NCI-H345 (cell line): Measurements from ENCODE around the gene HES2.
"Not testable (repeated sequence)": the region's sequence is repeated elsewhere in the genome, so short reads cannot be mapped to it uniquely, and the experiment has no call there.

ENCODE experiments used
- DNase-seq: peaks from one replicate; lab custom pipeline; 2025; lab: John Stamatoyannopoulos, UW

HES2 gene

DNA sequence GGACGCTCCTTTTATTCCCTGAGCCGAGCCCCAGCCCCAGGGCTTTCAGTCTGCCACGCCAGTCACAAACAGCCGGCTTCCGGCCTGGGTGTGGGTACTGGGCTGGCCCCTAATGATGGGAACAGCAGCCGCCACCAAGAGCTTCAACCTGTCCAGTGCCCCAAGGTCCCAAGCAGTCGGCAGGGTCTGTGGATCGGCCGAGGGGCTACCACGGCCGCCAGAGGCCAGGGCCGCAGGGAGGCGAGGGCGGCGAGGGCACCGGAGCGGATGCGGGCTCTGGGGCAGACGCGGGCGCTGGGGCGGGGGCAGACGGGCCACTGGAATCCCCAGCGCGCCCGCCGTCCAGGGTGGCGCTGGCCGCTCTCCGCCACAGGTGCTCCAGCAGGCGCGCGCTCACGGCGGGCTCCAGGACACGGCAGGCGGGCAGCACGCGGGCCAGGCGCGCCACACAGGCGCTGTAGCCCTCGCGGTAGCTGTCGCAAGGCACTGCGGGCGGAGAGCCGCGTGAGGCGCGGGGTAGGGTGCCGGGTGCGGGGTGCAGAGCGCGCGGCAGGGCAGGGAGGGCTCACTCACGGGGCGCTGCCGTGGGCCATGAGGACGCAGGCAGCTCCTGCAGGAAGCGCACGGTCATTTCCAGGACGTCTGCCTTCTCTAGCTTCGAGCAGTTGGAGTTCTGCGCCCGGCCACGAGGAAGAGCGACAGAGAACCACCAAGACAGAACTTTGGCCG is 887 bp downstream of the HES2 start:
- DNase-seq, result no peak

DNA sequence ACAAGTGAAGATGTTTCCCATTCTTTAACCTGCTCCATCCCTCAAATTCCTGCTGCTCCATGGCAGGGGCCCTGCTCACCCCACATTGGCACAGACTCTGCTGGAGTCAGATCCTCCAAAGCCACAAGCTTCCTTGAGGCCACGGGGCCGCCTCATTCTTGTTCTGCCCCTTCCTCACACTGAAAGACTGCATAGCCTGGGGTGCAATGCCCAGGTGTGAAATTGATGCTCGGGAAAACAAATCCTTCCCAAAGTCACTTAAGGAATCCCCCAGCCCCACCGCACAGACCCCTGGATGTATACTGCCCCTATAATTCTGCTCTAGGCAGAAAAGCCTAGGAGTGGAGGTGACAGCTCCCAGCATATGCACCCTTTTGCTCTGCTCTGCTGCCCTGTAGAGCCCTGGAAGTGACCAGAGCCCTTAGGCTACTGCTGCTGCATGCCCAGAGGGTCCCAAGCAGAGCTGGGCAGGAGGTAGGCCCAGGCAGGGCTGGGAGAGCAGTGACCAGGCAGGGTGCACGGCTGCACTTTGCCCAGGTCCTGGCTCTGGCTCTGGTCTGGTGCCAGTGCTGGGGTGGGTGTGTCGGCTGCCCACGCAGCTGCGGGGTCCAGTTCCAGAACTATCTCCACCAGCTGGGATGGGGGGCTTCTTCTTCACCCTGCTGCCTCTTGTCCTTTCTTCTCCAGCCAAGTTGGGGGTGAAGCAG is 1.6 kb downstream of the HES2 start:
- DNase-seq, result no peak

DNA sequence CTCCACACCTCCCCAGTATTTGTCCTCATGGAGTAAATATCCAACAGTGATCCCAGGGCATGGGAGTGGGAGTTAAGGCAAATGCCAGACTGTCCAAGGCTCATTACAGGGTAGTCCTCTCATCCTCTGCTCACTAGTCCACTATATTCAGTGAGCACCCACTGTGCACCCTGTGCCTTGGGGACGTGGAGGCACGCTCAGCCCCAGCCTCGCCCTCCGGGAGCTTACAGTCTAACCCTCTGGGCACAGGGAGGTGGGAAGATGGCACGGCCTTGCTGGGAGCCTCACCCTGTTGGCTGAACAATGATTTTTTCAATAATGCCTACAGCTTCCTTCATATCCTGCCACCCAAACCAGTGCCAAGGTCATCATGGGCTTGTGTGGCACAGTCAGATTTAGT is 2.8 kb downstream of the HES2 start:
- DNase-seq, result no peak

DNA sequence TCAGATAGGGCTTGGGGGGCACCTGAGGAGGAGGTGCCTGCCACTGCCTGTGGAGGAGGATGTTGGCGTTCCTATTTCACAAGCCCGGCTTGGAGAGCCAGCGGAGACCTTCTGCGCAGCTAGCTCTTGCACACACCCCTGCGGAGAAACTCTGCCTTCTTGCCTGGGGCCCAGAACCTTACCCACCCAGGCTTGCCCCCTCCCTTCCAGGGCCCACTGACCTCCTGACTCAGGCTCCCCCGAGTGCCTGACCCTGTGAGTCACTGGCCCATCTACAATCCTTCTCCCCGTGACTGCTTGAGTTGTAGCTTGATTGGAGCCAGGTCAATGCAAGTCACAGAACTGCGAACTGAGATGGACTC is 3.4 kb downstream of the HES2 start:
- no peak for DNase-seq

DNA sequence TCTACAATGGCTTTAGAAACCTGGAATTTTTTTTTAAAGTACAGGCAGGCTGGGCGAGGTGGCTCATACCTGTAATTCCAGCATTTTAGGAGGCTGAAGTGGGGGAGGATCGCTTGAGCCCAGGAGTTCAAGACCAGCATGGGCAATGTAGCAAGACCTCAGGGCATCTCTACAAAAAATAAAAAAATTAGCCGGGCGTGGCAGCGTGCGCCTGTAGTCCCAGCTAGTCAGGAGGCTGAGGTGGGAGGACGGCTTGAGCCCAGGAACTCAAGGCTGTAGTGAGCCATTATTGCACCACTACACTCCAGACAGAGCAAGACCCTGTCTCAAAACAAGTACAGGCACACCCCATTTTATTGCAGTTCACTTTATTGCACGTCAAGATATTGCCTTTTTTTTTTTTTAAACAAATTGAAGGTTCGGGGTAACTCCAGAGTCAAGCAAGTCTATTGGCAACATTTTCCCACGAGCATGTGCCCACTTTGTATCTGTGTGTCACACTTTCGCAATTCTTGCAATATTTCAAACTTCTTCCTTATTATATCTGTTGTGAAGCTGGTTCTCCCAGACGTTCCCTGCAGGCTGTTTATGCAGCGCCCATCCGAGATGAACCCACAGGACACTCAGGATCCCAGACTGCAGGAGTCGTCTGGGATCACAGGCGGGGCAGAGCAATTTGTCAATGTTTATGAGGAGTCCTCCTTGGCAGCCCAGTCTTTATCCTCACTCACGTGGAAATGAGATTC is 4.7 kb downstream of the HES2 start:
- no peak for DNase-seq

DNA sequence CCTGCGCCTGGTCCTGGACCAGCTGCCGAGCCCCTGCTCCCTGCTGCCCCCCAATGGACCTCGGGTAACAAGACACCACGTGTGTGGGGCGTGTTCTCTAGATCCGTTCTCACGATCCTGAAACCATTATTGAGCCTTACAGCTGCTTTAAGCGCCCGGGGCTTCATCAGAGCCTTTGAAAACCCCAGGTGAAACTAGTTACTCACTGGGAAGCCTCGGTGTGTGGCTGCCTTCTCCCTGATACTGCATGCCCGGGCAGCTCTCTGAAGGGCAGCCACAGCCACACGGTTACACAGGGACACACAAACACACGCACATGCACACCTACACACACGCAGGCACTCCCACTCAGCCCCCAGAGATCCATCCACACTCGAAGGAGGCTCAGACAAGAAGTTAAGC is 5.3 kb downstream of the HES2 start:
- DNase-seq, result peak; percentile 75

DNA sequence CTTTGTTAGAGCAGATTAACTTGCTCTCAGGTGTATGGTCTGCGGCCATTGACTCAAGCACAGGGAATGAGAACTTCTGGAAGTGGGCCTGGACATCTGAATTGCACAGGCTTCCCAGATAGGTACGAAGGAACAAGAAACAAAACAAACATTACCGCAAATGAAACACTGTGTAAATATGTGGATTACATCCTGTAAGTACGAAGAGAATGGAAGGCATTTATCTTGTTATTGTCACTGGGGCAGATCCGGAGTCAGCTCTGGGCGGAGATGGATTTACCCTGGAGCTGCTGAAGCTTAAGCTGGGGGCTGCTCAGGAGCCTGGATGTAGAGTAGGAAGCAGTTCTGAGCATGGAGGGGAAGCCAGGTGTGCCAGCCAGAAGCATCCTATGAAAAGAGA is 6.8 kb downstream of the HES2 start:
- DNase-seq, result peak; percentile 64

DNA sequence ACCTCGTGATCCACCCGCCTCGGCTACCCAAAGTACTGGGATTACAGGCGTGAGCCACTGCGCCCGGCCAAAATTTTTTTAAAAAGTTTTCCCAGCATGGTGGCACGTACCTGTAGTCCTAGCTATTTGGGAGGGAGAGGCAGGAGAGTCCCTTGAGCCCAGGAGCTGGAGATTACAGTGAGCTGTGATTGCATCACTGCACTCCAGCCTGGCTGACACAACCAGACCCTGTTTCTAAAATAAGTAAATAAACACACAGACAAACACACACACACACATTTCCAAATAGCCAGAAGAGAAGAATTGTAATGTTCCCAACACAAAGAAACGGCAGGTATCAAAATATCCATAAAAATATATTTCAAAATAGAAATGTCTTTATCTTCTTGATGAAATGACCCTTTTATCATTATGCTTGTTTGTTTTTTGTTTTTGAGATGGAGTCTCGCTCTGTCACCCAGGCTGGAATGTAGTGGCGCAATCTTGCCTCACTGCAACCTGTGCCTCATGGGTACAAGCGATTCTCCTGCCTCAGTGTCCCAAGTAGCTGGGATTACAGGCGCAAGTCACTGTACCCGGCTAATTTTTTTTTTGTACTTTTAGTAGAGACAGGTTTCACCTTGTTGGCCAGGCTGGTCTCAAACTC is 9.3 kb downstream of the HES2 start:
- no peak for DNase-seq

DNA sequence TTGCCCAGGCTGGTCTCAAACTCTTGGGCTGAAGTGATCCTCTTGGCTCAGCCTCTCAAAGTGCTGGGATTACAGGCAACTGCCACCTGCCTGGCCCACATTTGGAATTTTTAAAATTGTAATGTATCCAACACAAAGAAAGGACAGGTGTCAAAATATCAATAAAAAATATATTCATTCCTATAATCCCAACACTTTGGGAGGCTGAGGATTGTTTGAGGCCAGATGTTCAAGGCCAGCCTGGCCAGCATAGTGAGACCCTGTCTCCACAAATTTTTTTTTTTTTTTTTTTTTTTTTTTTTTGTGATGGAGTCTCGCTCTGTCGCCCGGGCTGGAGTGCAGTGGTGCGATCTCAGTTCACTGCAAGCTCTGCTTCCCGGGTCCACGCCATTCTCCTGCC is 10.0 kb downstream of the HES2 start:
- DNase-seq, result no peak

DNA sequence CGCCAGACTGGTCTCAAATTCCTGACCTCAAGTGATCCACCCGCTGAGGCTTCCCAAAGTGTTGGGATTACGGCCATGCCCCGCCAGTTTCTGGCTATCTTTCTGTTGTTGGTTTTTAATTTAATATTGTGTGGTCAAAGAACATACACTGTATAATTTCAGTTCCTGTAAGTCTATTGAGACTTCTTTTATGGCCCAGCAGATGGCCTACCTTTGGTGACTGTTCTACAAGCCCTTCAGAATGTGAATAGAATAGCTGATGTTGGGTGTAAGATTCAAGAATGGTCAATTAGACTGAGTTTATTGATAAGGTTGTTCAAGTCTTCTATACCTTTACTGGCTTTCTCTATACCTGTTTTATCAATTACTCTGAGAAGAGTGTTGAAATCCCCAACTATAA is 10.7 kb downstream of the HES2 start:
- no peak for DNase-seq

DNA sequence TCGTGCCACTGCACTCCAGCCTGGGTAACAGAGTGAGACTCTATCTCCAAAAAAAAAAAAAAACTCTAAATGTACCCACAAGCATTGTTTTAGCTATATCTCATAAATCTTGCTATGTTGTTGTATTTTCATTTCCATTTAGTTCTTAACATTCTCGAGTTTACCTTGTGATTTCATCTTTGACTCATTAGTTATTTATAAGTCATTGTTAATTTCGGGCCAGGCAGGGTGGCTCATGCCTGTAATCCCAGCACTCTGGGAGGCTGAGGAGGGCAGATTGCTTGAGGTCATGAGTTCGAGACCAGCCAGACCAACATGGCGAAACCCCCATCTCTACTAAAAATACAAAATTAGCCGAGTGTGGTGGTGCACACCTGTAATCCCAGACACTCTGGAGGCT is 11.7 kb downstream of the HES2 start:
- no peak for DNase-seq

DNA sequence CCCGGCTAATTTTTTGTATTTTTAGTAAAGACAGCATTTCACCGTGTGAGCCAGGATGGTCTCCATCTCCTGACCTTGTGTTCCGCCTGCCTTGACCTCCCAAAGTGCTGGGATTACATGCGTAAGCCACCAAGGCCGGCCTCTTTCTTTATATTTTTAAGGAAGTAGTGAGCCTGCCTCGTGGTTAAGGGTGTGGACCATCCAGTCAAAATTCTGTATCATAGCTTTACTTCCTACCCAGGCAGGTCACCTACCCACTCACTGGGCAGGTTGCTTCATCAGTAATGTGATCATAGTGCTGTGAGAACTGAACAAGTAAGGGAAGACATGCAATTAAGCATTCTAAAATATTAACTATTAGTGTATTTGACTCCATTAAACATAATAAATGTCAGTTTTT is 18.0 kb downstream of the HES2 start:
- DNase-seq, result no peak

DNA sequence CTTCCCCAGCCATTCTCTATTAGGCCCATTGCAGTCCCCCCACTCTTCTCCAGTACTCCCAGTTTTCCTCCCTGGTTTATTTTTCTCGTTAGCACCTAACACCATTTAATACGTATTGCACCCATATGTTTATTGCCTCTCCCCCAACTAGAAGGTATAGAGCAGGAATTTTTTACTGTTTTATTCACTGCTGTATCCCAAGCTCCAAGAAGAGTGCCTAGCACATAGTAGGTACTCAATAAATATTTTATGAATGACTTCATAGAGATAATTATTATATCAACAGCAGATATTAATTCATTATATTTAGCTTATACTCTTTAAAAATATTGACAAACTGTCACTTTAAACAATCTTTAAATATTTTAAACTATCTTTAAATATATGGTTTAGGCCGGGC is 20.4 kb downstream of the HES2 start:
- DNase-seq, result no peak

DNA sequence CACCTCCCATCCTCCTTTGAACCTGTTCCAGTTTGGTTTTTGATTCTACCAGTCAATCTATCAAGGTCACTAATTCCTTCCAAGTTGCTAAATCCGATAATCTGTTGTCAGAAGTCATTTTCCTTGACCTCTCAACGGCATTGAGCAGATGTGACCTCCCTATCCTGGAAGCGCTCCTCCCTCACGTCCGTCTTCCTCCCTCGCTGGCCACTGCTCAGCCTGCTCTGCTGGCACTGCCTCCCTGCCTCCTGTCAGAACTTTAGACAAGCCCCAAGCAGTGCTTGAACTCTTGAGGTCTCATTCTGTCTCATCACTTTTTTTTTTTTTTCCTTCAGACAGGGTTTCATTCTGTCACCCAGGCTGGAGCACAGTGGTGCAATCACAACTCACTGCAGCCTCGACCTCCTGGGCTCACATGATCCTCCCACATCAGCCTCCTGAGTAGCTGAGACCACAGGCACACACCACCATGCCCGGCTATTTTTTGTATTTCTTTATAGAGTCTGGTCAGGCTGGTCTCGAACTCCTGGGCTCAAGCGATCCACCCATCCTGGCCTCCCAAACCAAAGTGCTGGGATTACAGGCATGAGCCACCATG is 21.8 kb downstream of the HES2 start:
- DNase-seq, result no peak

DNA sequence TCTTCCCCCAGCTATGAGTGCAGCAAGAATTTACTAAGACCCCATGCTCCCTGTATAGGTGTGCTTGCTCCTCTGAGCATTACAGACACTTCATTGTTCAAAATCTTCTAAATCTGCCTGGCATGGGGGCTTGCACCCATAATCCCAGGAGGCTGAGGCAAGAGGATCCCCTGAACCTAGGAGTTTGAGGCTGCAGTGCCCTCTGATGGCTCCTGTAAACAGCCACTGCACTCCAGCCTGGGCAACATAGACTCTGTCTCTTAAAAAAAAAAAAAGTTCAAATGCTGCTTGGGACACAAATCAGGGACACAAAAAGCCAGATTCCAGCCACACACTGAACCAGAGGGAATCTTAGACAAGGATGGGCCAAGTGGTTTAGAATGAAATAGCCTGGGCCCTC is 22.7 kb downstream of the HES2 start:
- peak; percentile 27 for DNase-seq

DNA sequence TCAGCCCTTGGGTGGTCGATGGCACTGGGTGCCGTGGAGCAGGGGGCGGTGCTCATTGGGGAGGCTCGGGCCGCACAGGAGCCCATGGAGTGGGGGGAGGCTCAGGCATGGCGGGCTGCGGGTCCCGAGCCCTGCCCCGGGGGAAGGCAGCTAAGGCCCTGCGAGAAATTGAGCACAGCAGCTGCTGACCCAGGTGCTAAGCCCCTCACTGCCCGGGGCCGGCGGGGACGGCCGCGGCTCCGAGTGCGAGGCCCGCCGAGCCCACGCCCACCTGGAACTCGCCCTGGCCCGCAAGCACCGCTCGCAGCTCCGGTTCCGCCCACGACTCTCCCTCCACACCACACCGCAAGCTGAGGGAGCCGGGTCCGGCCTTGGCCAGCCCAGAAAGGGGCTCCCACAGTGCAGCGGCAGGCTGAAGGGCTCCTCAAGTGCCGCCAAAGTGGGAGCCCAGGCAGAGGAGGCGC is 23.9 kb downstream of the HES2 start:
- not testable (repeated sequence) for DNase-seq

DNA sequence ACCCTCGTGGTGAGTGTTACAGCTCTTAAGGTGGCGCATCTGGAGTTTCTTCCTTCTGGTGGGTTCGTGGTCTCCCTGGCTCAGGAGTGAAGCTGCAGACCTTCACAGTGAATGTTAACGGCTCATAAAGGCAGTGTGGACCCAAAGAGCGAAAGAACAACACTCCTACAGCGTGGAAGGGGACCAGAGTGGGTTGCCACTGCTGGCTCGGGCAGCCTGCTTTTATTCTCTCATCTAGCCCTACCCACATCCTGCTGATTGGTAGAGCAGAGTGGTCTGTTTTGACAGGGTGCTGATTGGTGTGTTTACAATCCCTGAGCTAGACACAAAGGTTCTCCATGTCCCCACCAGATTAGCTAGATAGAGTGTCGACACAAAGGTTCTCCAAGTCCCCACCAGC is 24.6 kb downstream of the HES2 start:
- not testable (repeated sequence) for DNase-seq

DNA sequence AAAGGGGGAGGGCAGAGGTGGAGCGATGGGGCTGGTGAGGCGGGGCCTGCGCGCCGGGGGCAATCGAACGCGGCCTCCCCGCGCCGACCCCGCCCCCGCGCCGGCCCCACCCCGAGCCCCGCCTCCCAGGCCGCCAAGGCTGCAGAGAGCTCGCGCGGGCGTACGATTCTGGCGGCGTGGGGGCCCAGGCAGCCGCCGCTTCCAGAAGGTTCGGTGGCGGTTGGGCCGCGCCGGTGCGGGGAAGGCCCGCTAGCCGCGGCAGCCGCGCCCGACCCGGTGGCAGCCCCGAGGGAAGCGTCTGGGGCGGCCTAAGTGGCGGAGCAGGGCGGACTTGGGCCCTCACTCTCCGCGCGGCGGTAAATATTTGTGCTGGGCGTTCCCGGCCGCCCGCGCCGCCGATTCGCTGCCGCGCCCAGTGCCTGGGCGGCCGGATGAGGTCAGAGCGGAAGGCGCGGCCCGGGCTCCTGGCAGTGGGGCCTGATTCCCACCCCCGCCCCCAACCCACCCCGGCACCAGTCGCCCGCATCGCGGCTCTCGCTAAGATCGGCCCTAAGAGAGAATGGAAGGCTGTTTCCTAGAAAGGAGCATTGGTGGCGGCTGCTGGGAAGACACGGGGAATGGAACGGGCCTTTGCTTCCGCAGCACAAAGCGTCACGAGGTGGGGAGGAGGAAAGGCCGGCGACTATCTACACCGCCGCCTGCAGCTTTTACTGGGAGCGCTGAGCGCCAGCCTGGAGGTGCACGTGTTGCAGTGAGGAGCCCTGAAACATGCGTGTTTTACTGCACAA is 26.1 kb downstream of the HES2 start, which contains the start of gene ACOT7:
ACOT7 (minus strand) TSS at position 368 of the 788 bp plus-strand sequence. CDS start 368 bp downstream, outside the sequence.
- DNase-seq, result peak; percentile 90

DNA sequence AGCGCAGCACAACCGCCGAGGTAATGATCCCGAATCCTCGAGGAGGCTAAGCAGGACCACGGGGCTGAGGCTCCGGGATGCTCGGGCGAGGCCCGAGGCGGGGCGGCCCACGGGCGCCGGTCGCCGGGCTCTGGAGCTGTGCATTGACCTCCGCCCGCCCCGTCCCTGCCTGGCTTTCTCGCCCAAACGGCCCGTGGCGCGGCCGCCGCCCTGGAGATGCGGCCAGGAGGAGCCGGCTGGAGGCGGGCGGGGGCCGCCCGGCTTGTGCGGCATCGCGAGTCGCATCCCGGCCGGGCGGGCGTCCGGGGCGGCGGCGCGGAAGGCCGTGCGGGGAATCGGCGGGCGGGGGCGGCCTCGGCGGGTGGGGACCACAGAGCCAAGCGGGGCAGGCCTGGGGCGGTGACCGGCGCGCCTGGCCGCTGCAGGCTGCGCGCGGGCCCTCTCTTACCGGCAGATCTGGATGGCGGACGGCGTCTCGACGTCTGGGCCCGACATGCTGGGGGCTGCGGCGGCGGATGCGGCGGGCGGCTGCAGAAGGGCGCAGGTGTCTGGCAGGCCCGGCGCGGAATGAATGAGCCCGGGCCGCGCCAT is 26.8 kb downstream of the HES2 start:
- DNase-seq, result no peak

DNA sequence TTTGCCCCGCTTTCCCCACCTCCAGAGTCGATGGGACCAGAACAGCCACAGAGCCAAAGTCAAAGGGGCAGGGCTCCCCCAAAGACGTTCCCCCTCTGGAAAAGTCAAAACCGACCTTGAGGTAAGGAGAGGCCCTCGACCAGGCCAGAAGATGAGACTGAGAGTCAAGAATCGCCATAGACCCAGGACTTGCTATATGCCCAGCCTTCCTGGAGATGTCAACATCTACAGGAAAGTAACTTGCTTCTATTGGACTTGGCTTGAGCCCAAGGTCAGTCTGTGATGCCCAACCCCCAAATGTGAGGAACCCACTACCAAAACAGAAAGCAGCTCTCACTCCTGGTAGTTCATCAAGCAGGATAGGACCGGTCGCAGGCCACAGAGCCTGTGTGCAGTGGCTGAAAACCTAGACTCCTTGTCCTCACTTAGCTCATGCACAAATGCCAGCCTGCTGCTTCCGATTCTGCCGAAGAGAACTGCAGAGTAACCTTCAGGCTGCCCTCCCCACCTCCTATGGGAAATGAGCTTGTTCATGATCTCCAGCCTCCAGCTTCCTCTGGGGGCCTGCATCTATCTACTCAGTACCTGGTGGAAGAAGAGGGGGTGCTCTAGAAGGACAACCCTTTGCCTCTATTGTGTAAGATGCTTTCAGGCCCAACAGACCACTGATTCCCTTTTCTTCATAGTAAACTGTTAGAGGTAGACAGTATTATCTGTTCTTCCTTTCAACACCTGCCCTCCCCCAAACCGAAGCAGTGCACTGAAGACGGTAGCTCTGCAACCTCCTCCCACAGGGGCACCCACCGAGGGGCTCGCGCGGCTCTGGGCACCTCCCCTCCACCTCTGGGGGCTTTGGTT is 27.5 kb downstream of the HES2 start:
- DNase-seq, result no peak
